ENCODE measurements around the gene PHACTR4. TPM values are rescaled to one million over a fixed set of nuclear protein-coding genes. Genes with fewer than 3 reads are reported as not detected.
A peak's percentile ranks its signal among the peaks of the same experiment; 100 is the strongest.
"Not testable (repeated sequence)": the region's sequence is repeated elsewhere in the genome, so short reads cannot be mapped to it uniquely, and the experiment has no call there.

Gene PHACTR4
- total and polyA plus RNA-seq, 9 of the 15 experiments (the other 6 are each of a cell fraction or from before 2014, with no cell fraction given) = 6.4 to 43.6 (median 14.2) TPM

DNA sequence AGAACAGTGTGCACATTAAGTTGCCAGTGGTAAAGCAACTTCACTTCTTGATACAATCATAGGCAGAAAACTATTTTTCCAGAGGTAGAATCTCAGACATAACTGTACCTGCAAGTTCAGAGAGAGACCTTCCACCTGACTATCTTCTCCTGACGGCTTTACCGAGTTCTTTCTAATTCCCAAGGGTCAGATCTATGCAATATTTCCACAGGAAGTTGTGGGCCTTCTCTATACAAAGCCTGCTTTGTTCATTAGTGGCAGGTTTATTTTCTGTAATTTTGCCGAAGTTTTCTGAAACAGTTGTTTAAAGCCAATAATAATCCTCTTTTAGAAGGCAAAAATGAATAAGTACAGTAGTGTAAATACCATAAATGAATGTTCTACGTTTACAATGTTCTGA lies 78.1 kb downstream of the PHACTR4 start:
- ChIA-PET POLR2A (interaction anchor here (0.6 to 1.2 kb wide), 3 partner anchors 9 to 39 kb away, joined by 3 to 4 read pairs (median 3); no protein-coding TSS in a partner anchor), CTCF (ENCODE audit: low intra/inter-chr PET ratio) (no interaction called here)
- WGBS (ENCODE audit: insufficient coverage, low coverage, missing lambda C conversion rate) = 81% methylated on average over 4 of the region's 4 CpGs
- Histone ChIP-seq H3K4me1 (replicated peaks in 1 of 2; ENCODE audit: control insufficient read depth in 2 of 2, insufficient read depth in 2 of 2, low read length in 2 of 2) (peaks cover 16 to 20% of the 10 kb centered on the region in 2 experiments), H3K9ac (ENCODE audit: insufficient read depth in 1 of 2, low read depth in 2 of 2, low read length in 2 of 2) (no peak overlapping the region), H3K27me3 (ENCODE audit: control insufficient read depth in 2 of 2, insufficient read depth in 2 of 2, low read length in 2 of 2) (no peaks in the 10 kb centered on the region), H3K9me1 (ENCODE audit: control insufficient read depth, insufficient read depth, low read length) (no peaks in the 10 kb centered on the region), H3K36me3 (ENCODE audit: control insufficient read depth, insufficient read depth, low read length) (peaks cover 6% of the 10 kb centered on the region; the same call in 1 of the 3 replicates), H3K79me2 (ENCODE audit: control insufficient read depth, insufficient read depth, low read length) (peaks cover 11% of the 10 kb centered on the region; the same call in 1 of the 3 replicates), H3K4me2 (ENCODE audit: insufficient read depth, low read length) (no peak overlapping the region), H3K27ac (ENCODE audit: extremely low read depth, low read depth, low read length) (peak overlapping the region; percentile 25; the same call in 1 of the 3 replicates), H3K9me3 (replicated peaks; ENCODE audit: control insufficient read depth, insufficient read depth, low read depth, low read length) (no peaks in the 10 kb centered on the region), H2AFZ (ENCODE audit: low read depth, low read length) (no peak overlapping the region), H3K4me3 (no peak overlapping the region), H4K20me1 (replicated peaks; ENCODE audit: control insufficient read depth, insufficient read depth, low read length) (no peaks in the 10 kb centered on the region)
- no peak for FAIRE-seq
- intact Hi-C loops (cut with micrococcal nuclease) (no loop called here), in situ Hi-C loops (cut with MboI) (loop anchor here (25.0 kb wide), 1 partner anchor 1365 kb away; no protein-coding TSS in a partner anchor)
- TF ChIP-seq KAT2B (IDR thresholded peaks at IDR 0.05; ENCODE audit: low read depth, low read length) = no peak
- DNase-seq (ENCODE audit: extremely low read depth in 1 of 4, low spot score in 3 of 4) = no peak
- no TSS peak for BruUV-seq (replicated peaks)
- ATAC-seq = no peak

DNA sequence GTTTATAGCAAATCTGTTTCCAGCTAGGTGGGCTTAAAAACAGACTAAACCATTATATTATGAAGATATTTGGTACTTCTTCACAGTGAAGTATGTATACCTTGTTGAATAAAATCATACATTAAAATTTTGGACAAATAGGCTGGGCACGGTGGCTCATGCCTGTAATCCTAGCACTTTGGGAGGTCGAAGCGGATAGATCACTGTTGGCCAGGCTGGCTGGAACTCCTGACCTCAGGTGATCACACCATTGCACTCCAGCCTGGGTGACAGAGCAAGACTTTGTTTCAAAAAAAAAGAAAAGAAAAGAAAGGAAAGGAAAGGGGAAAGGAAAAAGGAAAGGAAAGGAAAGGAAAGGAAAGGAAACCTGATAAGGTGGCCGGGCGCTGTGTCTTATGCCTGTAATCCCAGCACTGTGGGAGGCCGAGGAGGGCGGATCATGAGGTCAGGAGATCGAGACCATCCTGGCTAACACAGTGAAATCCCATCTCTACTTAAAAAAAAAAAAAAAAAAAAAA lies 78.6 kb downstream of the PHACTR4 start:
- Histone ChIP-seq H3K4me1 (replicated peaks in 1 of 2; ENCODE audit: control insufficient read depth in 2 of 2, insufficient read depth in 2 of 2, low read length in 2 of 2) (peaks cover 16 to 20% of the 10 kb centered on the region in 2 experiments), H3K27ac (ENCODE audit: extremely low read depth, low read depth, low read length) (peak overlapping the region; percentile 33; the same call in 1 of the 3 replicates), H3K79me2 (ENCODE audit: control insufficient read depth, insufficient read depth, low read length) (peaks cover 11% of the 10 kb centered on the region; the same call in 1 of the 3 replicates)
- in situ Hi-C loops (cut with MboI) = loop anchor here (25.0 kb wide), 1 partner anchor 1364 kb away; no protein-coding TSS in a partner anchor
- intact Hi-C loops (cut with micrococcal nuclease); H3K9ac ChIP-seq (ENCODE audit: insufficient read depth in 1 of 2, low read depth in 2 of 2, low read length in 2 of 2); H4K20me1 ChIP-seq (replicated peaks; ENCODE audit: control insufficient read depth, insufficient read depth, low read length); H2AFZ ChIP-seq (ENCODE audit: low read depth, low read length); BruUV-seq (replicated peaks); H3K4me2 ChIP-seq (ENCODE audit: insufficient read depth, low read length); H3K9me1 ChIP-seq (ENCODE audit: control insufficient read depth, insufficient read depth, low read length); FAIRE-seq; H3K27me3 ChIP-seq (ENCODE audit: control insufficient read depth in 2 of 2, insufficient read depth in 2 of 2, low read length in 2 of 2); DNase-seq (ENCODE audit: extremely low read depth in 1 of 4, low spot score in 3 of 4); H3K9me3 ChIP-seq (replicated peaks; ENCODE audit: control insufficient read depth, insufficient read depth, low read depth, low read length); ATAC-seq; CTCF ChIA-PET (ENCODE audit: low intra/inter-chr PET ratio); H3K4me3 ChIP-seq; H3K36me3 ChIP-seq (ENCODE audit: control insufficient read depth, insufficient read depth, low read length): not testable (repeated sequence)
- POLR2A ChIA-PET = interaction anchor here (0.6 to 1.2 kb wide), 3 partner anchors 8 to 38 kb away, joined by 3 to 4 read pairs (median 3); no protein-coding TSS in a partner anchor
- WGBS (ENCODE audit: insufficient coverage, low coverage, missing lambda C conversion rate) = 91% methylated on average over 7 of the region's 8 CpGs

All from K562 (cell line).